HG02763 (cell line): Measurements from ENCODE around the gene ALG12.

Experiments used
- ATAC-seq: cut with Tn5 transposase; IDR thresholded peaks from one replicate; pipeline ENCODE4 v1.9.1; 2021; ENCODE audit warnings: mild to moderate bottlenecking, moderate library complexity; ENCODE audit not compliant: unreplicated experiment

The ALG12 gene

GRCh38 chr22:49958366-49958921 is 40.2 kb upstream of the ALG12 start:
- no peak for ATAC-seq

- no peak for ATAC-seq
These were observed 39.7 kb upstream of the ALG12 start for GRCh38 chr22:49957826-49958365.

- ATAC-seq = no peak
These were observed 38.9 kb upstream of the ALG12 start for GRCh38 chr22:49956914-49957825.

- ATAC-seq = no peak
These were observed 38.2 kb upstream of the ALG12 start for GRCh38 chr22:49956418-49956770.

- no peak for ATAC-seq
These were observed 37.6 kb upstream of the ALG12 start for GRCh38 chr22:49955581-49956417.

GRCh38 chr22:49954991-49955580 is 36.8 kb upstream of the ALG12 start:
- ATAC-seq = no peak

DNA sequence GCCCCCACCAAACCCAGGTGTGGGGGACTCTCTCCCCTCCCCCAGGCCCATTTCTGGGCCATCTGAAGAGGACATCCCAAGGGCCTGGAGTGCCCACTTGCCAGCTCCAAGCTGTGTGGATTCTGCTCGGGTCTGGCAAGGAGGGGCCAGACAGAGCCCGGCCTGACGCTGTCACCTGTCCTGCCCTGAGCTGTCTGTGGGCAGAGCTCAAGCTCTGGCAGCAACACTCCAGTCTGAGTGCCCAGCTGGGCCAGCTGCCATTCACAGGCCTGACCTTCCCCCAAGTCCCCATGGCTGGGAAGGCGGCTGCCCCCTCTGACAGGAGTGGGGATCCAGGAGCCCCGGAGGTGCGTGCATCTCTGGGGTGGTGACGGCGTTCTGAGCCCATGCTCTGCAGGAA is 36.1 kb upstream of the ALG12 start:
- ATAC-seq = no peak

- no peak for ATAC-seq
These were observed 35.6 kb upstream of the ALG12 start for GRCh38 chr22:49953680-49954344.

DNA sequence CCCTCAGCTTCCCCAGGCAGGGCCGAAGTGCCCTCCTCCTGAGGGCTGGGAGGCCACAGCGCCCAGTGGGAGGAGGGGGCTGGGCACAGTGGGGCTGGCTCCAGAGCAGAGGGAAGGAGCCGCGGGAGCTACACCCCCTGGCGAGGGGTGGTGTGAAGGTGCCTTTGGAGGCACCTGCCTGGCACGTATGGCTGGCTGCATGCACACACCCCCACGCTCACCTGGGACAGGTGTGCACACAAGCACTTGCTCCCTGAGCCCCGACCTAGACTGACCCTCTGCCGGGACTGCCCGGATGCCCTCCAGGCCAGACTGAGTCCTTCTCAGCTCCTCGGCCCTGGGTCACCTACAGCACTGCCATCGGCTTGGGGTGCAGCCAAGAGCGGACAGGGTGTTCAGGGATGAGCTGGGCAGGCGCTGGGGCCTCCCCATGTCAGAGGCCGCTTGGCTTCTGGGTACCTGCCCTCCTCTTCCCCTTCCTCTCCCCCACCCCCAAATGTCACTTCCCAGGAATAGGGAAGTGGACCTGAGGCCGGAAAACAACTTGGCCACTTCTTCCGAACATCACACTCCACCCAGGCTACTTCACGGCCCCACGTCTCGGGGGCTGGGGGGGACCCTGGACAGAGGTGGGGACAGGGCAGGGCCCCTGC is 34.9 kb upstream of the ALG12 start:
- no peak for ATAC-seq

DNA sequence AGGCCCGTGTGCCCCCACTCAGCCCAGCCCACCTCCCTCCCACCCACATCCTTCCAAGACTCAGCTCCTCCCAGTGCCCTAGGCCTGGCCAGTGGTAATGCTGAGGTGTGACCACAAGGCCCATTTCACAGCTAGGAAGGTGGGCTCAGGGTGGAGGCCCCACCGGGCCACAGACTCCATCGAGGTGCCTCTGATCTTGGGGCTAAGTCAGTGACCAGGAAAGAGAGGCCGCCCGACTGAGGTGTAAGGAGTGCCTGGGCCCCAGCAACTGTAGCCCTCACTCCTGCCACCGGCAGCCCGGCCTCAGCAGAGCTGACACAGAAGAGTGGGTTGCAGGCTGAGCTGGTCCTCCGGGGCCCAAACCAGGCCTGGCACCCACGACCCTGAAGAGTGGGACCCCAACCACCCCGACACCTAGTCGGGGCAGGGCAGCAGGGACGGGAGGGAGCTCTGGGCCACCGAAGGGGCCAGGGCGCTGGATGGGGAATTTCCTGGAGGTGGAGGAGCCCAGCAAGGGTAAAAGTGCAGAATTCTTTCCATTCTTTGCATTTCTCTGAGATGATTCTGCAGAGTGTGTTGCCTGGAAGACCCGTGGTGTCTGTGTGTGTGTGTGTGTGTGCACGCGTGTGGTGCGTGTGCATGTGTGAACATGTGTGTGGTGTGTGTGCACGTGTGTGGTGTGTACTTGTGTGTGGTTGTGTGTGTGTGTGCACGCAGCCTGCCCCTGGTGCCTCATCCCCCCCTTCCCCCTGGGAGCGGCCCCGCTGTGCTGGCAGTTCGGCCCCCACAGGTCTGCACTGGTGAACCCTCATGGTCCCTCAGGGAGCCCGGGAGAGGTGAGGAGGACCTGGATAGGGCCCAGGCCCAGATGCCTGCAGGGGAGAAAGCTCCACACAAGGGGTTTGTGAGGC is 34.0 kb upstream of the ALG12 start:
- ATAC-seq = no peak

GRCh38 chr22:49951678-49951985 is 33.4 kb upstream of the ALG12 start:
- ATAC-seq = no peak

DNA sequence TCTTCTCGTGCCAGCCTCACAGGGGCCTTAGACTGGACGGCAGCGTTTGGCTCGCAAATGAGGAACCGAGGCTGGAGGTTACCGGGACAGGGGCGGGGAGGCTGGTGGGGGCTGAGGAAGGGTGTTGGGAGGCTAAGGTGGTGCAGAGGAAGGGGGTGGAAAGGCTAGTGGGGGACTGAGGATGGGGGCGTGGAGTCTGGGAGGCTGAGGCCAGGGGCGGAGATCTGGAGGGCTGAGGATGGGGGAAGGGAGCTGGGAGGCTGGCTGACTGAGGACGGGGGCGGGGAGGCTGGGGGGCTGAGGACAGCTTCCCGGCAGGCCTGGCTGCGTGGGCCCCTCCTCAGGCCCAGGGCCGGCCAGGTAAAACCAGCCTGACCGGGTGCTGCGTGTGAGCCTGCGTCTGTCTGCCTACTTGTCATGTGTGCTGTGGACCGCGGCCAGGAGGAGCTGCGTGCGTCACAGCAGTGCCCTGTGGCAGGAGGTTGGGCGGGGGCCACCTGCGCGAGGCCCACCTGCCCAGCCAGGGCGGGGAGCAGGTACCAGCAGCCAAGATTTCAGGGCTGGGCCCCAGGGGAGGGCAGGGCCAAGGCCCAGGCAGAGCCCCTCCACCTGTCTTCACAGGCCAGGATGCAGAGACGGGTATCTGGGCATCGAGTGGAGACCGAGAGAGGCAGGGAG is 32.9 kb upstream of the ALG12 start:
- ATAC-seq = no peak

DNA sequence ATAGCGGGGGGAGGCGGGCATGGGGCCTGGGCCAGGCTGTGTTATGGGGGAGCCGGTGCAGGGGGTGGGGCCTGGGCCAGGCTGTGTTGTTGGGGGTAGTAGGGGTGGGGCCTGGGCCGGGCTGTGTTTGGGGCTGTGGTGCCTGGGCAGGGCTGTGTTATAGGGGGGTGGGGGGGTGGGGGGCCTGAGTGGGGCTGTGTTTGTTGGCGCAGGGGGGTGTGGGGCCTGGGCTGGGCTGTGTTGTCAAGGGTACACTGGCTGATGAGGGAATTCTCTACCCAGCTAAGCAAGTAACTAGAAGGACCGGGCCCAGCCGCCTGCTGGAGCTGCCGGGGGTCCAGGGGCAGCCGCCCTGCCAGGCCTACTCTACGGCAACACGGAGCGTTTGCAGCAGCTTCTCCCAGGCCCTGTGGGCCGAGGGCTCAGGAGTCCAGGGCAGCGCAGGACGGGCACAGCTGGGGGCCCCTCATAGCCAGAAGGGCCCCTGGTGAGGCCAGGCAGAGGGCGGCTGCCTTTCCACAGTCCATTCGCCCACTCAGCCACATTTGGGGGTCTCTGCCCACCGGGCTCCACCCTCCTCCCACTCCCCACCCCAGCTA is 32.3 kb upstream of the ALG12 start:
- ATAC-seq = no peak

DNA sequence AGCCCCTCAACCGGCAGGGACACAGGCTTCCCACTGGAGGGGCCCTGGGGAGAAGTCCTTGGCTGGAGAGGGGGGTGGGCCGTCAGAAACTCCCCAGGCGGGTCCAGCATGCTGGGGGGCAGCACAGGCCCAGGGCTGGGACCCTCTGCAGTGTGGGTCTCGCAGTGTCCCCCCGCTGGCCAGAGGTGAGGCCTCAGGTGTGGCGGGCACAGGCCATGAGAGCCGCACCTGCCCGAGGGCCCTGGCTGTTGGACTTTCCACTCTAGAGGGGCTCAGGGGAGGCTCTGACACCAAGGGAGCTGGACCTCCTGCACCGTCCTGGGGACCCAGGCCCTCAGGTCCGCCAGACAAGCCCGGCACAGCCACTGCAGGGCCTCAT is 31.7 kb upstream of the ALG12 start:
- ATAC-seq = no peak

GRCh38 chr22:49948958-49949913 is 31.0 kb upstream of the ALG12 start:
- no peak for ATAC-seq

DNA sequence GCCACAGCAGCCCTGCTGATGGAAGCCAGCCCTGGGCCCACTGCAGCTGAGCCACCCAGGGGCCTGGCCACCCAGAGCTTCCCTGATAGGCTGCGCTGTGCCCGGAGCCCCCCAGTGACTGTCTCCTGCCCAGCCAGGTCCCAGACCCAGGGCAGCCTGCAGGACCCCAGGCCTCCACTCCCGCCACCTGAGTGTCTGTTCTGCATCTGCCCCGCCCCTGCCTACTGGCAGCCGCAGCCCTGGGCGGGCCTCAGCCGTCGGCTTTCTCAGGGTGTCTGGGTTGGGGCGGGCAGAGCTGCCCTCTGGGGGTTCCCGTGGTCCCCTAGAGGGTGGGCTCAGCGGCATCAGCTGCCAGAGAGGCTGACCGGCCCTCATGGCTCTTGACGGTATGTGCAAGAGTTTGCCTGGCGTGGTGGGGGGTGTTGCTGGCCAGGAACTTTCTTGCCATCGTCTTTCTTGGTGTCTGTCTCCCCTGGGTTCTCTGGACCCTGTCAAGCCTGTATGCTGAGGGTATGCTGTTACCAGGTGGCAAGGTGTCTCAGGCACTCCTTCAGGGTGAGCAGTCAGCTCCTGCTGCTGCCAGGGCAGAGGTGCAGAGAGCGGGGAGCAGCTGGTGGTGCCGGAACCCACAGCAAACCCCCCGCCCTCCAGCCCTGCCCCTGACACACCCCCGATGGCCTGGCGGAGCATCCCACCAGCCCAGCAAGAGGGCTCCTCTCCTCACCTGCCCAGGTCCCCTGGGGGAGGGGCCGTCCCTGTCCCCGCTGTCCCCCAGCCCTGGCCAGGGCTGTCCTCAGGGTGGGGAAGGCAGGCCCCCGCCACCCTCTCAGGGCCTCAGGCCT is 30.1 kb upstream of the ALG12 start:
- ATAC-seq = no peak
